Activated CD4-positive, alpha-beta T cell treated with anti-CD3 and anti-CD28 coated beads, Interleukin-2, amount 50 U/mL, for 16 hours (primary cell): ENCODE data around the gene AGRN.
"Not testable (repeated sequence)": the region's sequence is repeated elsewhere in the genome, so short reads cannot be mapped to it uniquely, and the experiment has no call there.

Experiments used
- DNase-seq: peaks from one replicate; pipeline ENCODE4 v3.0.0-alpha.2; 2020

AGRN gene

DNA sequence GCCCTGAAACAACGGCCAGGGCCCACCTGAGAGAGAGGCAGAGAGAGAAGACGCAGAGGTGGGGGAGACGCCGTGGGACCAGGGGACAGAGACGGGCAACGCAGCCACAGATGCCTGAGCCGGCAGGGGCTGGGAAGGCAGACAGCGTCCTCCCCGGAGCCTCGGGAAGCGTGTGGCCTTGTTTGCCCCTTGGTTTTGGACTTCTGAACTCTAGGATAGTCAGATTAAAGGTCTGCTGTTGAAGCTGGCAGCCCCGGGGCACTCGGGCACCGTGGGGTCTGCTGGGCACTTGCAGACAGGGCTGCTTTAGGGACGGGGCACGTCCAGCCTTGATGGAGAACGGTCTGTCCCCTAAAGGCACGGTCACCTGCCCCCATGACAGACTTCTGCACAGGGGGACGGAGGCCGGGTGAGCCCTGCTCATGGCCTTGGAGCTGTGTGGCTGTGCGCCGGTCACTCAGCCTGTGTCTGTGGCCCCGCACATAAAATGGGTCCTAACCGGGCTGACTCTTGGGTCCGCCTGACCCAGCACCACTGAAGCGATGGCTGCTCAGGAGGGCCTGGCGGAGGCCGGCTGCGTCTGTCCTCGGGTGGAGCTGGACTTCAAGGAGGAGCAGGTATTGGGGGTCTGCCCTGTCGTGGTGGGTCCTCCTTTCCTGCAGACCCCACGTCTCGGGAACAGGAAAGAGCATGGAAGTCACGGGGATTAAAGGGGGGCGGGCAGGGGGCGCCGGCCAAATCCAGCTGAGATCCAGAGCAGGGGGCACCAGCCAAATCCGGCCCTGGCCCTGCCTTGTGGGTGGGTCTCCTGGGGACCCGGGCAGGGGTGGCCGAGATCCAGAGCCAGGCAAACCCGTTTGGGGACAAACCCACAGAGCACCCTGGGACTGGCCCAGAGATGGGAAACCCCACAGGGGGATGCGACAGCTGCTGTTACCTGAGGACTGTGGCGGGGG lies 63.8 kb downstream of the AGRN start:
- DNase-seq, result no peak

DNA sequence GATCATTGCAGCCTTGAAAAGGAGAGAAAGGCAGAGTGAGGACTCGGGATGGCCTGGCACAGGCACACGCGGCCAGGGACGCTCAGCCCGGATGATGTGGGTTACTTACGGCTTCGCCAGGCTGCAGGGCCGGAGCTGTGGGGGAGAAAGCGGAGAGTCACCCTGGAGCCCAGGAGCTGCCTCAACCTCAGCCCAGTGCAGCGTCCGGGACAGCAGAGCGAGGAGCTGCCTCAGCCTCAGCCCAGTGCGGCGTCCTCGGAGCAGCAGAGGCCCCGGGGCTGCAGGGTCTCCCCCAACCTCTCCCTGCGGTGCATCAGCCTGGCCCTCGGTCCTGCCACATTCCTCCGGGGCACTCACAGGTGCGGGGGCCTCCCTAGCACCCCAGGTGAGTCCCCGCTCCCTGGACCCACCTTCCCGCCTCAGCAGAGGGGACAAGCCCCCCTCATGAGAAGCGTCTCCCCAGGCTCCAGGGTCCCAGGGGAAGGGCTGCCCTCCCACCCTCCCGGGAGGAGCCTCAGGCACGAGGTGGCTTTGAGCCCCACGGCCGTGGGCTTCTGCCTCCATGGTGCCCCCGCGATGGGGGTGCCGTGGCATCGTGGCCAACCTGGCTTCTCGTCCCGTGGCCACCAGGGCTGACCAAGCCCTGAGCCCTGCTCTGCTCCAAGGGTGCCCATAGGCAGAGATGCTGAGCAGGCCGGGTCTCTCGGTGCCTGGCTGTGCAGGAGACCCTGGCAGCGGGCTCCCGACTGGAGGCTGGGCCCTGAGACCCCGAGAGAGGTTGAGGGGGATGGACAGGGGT lies 64.7 kb downstream of the AGRN start:
- no peak for DNase-seq

DNA sequence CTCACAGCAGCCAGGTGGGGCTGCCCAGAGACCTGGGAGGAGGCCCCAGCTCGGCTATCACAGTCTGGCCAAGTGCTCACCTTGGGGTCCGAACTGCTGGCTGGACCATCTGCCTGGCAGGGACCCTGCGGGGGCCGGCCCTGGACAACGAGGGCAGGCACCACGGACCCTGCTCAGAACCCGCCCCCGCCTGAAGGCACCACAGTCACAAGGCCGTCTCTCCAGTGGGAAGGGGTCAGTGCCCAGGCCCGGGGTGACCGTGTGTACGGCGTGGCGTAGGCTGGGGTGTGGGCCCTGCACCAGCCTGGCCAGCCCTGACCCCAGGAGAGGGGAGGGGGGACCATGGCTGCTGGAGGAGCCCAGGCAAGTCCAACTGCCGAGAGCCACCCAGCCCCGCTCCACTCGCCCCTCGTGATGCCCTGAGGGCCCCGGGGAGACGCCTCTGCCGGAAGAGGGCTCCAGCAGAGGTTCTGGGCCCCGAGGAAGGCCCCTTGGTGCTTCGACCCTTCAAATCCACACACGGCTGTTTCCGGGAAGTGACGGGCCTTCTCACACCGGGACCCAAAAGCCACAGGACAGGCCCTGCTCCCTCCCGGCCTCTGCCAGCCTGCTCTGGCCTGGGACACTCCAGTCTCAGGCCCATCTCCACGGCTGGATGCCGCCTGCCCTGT lies 65.4 kb downstream of the AGRN start:
- no peak for DNase-seq

DNA sequence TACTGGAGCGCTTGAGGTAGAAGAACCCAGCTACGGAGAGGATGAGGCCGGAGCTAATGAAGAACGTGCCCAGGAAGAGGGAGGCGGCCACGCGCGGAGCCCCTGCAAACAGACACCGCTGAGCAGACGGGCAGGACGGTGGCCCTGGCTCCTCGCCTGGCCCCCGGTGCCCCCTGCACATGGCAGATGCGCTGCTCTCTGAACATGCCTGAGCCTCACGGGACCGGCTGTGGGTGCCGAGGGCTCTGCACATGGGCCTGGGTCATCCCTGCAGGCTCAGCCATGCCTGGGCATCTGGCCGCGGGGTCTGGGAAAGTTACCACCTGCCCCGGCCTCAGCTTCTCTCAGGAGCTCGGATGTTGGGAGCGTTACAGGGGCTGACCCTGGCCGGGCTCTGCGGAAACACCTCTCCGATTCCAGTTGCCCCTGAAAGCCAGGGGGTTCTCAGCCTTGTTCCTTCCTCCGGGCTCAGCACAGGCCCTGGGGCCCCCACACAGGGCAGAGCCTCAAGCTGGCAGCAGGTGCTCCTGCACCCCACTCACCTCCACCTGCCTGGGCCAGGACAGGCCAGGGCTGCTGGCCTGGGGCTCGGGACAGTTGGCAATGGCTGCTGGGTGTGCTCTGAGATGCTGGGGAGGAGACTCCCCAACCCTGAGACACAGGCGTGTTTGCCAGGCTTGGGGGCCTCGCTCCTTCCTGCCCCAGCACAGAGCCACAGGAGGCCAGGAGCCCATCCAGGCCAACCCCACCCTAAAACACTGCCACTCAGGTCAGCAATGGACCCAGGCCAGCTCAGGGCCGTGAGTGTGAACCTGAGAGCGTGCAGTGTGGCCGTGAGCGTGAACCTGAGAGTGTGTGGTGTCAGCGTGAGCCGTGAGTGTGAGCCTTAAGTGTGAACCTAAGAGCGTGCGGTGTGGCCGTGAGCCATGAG lies 66.3 kb downstream of the AGRN start:
- DNase-seq, result no peak

DNA sequence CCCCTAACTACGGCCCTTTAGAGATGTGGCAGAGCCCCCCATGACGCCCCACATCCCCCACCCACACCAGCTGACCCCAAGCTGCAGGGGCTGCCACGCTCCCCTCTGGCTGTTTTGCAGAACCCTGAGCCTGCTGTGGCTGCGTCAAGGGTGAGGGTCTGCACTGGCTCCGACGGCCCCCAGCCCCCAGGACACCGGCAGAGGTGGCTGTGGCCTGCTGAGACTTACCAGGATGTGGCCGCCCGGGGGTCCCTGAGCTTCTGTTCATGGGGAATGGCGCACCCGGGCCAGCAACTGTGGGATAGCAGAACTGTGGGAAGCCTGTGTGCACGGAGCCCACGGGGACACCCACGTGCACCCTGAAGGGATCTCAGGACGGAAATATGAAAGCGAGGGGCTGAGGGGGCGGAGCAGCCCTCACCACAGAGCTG lies 67.0 kb downstream of the AGRN start:
- no peak for DNase-seq

DNA sequence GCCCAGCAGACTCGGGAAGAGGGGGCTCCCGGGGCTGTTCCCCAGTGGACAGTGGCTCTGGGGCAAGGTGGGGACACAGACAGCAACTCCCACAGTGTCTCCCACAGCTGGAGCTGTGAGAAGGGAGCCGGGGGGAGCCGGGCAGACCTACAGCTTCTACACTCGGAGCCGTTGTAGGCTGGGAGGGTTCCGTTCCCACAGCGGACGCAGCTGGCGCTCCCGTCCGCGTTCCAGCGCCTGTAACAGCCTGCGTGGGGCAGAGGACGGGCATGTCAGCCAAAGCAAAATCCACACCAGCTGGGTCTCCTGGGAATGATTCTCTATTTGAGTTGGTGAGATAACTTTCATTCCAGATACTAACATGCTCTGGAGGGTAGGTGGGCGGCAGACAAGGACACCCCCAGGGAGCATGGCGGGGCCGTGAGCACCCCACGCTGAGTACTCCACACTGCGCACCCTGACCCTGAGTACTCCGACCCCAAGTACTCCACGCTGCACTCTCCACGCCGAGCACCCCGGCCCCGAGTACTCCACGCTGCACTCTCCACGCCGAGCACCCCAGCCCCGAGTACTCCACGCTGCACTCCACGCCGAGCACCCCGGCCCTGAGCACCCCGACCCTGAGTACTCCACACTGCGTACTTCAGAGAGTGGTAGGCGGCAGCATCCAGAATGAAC lies 67.6 kb downstream of the AGRN start:
- no peak for DNase-seq

DNA sequence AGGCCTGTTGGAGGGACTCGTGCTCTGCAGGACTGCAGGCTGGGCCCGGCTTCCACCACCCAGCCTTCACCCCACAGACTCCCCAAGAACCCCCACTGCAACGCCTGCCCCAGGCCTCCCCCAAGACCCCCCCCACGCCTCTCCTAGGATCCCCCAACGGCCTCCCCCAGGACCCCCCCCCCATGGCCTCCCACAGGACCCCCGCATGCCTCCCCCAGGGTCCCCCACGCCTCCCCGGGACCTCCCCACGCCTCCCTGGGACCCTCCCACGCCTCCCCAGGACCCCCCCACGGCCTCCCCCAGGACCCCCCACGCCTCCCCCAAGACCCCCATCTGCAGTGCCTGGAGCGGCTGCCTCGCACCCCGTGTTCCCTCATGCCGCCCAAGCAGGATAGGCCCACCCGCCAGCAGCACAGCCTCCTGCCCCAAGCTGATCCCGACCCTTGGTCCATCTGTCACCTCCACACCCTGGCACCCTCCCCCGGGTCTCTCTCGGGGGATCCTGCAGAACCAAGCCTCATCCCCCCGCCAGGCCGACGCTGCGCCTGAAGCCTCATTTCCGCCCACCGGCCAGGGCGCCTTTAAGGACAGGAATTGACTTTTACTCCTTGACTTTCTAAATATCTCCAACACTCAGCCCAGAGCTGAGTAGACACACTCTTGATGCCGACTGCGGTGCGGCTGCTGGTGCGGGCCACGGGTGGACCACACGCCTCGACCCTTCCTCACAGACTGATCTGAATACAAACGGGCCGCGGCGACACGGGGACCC lies 68.3 kb downstream of the AGRN start:
- DNase-seq, result no peak

DNA sequence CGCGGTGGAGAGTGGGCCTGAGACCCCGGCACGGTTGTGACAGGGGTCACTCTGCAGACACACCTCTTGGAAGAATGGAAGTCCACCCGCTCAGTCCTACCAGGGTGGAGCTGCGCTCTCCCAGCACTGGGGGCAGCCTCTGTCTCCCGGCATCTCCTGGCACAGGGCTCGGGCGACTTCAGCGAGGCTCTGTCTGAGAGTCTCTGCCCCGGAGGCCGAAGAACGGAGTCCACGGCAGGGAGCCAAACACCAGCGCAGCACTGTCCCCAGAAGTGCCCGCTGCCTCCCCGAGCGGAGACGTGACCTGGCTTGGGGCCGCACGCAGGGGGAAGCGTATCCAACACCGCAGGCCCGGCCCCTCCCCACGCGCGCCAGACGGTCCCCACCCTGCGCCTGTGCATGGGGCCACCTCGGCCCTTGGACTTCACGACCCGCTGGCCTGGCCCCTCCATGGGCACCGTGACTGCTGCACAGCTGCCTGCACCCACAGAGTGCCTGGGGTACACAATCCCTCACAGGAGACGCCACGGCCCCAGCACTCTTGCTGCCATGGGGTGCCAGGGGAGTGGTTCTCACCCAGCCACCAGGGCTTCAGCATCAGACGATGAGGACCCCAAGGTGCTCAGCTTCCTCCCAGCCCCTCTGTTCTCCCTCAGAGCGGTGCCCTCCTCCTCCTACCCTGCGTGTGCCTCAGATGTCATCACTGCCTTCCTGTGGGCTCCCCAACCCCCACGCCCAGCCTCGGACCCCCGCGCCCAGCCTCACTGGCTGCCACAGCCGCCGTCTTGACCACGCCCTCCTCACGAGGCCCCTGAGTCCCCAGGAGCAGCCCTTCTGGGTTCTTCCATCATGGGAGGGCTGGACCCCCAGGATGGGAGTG lies 69.1 kb downstream of the AGRN start:
- DNase-seq, result no peak

DNA sequence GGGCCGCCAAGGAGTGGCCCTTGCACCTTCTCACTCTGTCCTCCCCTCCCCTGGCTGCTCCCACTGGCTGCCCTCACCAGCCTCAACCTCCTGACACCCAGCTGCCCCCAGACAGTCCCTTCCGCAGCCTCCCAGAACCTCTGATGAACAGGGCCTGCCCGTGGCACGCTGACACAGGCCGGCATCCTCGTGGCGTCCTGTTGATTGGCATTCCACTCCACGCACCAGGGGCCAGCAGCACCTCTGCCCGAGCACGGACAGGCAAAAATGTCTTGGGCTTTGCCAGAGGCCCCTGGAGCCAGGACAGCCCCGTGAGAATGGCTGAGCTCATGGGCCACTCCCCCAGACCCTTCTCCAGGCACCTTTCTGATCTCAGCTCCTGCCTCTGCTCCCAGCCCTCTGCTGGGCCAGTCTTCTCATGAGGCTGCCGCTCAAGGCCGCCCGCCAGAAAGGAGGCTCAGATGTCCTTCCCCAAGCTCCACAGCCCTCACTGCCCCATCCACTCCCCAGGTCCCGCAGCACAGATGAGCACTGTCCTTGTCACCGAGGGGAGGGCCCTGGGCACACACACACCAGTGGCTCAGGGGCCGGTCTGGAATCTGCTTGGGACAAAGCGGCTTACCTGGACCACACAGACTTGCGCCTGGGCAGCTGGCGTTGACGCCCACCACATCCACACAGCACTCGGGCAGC lies 70.0 kb downstream of the AGRN start:
- no peak for DNase-seq

DNA sequence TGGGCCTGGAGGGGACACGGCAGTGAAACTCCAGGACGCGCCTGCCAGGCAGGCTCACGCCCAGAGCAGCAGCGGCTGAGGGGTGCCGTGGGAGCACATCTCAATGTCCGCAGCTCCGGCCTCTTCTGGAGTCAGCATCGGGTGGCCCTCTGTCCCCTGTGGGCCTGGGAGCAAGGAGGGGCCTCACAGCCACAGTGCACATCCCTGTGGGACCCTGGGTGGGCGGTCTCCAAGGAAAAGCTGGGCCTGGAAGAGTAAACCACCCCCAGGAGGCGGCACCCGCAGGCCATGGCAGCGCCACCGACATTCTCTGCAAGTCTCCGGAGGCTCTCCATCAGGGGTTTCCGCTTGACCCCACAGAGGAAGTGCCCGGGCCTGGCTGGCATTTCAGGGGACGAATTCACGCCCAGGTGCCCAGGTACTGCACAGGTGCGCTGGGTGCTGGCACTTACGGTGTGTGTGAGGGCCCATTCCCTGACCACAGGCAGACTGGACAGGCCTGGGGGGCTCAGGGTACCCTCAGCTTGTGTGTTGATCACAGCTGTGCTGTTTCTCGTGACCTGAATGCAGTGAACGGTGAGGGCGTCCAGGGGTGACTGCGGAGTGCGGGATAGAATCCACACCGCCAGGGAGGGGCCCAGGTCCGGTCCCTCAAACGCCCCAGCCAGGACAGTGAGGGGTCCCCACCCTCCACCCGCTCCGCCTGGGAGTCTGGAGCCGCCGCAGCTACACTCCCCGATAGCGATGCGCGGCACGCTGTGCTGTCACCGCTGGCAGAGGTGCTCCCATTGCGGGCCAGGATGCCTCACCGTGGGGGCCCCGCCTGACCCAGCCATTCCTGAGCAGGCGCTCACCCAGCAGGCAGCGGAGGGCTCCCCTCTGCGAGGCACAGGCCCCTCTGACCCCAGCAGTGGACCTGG lies 70.8 kb downstream of the AGRN start:
- DNase-seq, result no peak

DNA sequence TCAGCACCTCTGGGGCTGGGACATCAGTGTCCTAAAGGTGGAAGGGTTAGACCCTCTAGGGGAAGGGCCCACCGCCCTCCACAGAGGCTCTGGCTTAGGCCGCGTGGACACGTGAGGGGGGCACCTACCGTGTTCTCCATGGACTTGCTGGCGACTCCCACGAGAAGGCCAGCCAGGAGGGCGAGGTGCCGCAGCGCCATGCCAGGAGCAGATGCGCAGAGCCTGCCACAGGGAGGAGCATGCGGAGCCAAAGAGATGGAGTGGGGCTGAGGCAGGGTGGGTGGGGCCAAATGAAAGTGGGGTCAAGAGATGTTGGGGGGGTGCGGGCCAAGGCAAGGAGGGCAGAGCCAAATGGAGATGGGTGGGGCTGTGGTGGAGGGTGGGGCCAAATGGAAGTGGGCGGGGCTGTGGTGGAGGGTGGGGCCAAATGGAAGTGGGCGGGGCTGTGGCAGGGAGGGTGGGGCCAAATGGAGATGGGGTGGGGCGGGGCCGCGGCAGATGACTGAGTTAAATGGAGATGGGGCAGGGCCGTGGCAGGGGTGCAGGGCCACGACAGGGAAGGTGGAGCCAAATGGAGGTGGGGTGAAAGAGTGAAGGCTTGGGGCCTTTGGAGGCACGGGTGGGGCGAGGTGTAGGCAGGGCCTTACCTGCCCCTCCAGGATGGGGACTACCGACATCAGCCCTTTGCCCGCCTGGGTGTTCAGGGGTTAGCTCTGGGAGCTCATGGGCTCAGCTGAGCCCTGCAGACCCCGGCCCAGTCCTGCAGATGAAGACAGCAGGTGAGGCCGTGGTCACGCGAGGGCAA lies 71.6 kb downstream of the AGRN start:
- no peak for DNase-seq

DNA sequence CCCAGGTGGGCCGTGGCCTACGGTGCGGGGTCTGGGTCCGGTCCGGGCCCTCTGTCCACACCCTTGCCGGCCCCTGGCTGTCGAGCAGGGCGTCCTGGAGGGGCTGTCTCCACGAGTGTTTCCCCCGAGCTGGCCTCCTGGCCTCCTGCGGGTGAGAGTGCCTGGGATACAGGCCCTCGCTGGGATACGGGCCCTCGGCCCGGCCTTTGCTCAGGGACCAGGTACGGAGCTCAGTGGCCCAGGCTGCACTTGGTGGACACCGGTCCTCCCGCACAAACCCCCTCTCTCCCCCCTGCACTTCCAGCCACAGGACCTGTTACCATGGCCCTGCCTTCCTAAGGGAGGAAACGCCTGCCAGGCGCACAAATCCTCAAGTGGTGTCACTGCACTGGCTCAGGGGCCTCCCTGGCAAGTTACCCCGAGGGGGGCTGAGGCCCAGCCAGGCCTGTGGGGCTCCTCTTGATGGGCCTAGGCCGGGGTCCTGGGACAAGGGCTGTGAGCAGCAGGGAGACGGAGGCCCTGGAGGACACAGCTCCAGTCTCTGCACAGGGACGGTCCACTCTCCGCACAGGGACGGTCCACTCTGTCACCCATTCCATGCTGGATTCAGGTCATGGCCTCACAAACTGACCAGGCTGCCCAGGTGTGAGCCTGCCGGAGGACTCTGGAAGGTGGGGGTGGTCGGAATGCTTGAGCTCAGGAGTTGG lies 72.4 kb downstream of the AGRN start:
- DNase-seq, result no peak

DNA sequence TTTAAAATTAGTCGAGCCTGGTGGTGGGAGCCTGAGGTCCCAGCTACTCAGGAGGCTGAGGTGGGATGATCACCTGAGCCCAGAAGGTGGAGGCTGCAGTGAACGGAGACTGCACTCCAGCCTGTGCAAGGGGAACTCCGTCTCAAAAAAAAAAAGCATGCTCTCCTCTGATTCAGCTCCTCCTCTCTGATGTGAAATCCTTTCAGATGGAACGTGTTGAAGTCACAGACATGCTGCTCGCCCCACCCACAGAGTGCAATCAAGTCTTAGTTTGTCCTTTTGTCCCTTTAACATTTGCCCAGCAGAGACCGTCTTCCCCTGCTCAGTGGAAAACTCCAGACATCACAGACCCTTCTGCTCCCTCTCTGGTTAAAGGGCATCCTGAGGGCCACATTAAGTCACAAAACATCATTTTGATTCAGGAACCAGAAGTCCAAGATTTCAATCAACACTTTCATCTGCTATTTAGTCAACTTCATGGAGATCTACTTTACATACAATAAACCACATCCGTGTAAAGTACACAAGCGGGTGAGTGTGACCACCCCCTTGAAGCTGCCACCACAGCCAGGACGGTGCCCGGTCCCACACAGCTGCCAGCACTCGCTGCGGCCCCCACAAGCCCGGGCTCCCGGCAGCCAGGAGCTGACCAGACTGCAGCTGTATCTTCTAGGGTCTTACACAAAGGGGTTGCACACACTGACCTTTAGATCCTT lies 73.1 kb downstream of the AGRN start:
- DNase-seq, result no peak

DNA sequence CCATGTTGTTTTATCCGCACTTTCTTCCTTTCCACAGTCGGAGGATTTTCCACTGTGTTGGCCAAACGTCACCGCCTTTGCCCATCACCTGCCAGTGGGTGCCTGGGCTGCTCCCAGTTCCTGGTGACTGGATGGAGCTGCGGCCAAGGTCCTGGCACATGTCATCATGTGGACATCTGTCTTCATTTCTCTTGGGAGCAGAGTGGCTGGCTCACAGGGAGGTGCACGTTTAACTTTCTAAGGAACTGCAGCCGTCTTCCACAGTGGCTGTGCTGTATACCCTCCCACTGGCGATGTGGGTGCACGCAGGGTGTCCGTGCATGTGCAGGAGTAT lies 73.7 kb downstream of the AGRN start:
- no peak for DNase-seq

DNA sequence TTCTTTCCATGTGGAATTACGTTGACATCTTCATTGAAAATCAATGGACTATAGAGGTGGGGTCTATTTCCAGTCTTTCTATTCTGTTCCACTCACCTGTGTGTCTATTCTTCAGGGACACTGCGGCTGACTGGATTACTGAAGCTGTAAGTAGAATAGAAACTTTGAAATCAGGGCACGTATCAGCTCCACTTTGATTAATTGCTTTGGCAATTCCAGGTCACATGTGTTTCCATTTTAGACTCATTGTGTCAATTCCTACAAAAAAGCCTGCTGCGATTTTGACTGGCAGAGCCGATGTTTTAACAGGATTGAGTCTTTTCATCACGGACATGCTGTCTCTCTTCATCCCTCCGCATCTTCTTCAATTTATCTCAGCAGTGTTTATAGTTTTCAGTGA lies 75.1 kb downstream of the AGRN start:
- no peak for DNase-seq

DNA sequence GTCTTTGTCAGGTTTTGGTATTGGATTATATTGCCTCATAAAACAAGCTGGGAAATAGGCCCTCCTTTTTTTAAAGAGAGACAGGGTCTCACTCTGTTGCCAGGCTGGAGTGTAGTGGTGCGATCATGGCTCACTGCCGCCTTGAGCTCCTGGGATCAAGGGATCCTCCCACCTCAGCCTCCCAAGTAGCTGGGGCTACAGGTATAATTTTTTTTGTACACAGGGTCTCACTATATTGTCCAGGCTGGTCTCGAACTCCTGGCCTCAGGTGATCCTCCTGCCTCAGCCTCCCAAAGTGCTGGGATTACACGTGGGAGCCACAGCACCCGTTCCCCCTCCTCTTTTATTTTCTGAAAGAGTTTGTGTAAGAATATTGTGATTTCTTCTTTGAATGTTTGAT lies 76.2 kb downstream of the AGRN start:
- not testable (repeated sequence) for DNase-seq
